Upper lobe of left lung (tissue), 4 donors: ENCODE measurements around the gene AP3S2.

ENCODE experiments used
- POLR2A ChIP-seq, 4 donors: fragments of 450-650 bp; IDR thresholded peaks; one replicate each; pipeline ENCODE4 v1.5.1; 2016 to 2017; ENCODE audit warnings: antibody characterized with exemption in 4 of 4, mild to moderate bottlenecking in 2 of 4
- TF ChIP-seq, protein P1 (sequence below), 6 experiments: fragments of 450-650 bp in 4 of 6; fragments of 200-600 bp in 2 of 6; sonication (generic) in 2 of 6; IDR thresholded peaks; one replicate each; pipeline ENCODE4 v1.5.1; 2016 to 2019; ENCODE audit warnings: antibody characterized with exemption in 6 of 6

- no peak for TF ChIP-seq POLR2A (IDR thresholded peaks at IDR 0.05)
- TF ChIP-seq, protein P1, sequence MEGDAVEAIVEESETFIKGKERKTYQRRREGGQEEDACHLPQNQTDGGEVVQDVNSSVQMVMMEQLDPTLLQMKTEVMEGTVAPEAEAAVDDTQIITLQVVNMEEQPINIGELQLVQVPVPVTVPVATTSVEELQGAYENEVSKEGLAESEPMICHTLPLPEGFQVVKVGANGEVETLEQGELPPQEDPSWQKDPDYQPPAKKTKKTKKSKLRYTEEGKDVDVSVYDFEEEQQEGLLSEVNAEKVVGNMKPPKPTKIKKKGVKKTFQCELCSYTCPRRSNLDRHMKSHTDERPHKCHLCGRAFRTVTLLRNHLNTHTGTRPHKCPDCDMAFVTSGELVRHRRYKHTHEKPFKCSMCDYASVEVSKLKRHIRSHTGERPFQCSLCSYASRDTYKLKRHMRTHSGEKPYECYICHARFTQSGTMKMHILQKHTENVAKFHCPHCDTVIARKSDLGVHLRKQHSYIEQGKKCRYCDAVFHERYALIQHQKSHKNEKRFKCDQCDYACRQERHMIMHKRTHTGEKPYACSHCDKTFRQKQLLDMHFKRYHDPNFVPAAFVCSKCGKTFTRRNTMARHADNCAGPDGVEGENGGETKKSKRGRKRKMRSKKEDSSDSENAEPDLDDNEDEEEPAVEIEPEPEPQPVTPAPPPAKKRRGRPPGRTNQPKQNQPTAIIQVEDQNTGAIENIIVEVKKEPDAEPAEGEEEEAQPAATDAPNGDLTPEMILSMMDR (IDR thresholded peaks at IDR 0.05) = no peak
These were observed 43.0 kb upstream of the AP3S2 start for GRCh38 chr15:89936786-89937265.
